ENCODE measurements around the gene USP36.

DNA sequence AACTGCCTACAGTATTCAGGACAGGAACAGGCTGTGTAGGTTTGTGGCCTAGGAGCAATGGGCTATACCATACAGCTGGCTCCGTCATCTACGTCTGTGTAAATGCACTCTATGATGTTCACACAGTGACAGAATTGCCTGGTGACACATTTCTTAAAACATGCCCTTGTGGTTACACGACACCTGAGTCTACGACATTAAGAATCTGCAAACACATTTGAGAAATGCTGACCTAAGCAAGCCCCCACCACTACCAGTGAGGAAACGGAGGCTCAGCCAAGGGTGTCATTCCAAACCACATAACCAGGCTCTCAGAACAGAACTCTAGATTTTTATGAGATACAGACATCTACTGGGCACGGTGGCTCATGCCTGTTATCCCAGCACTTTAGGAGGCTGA is 23.5 kb downstream of the USP36 start:
- TF ChIP-seq GATA3 (IDR thresholded peaks at IDR 0.05; ENCODE audit: low read depth, low read length) (no peak), GATA2 (IDR thresholded peaks at IDR 0.05; ENCODE audit: low read depth, low read length) (no peak)

Measured in SH-SY5Y (cell line).